GM23248 (cell line): ENCODE results near the gene DNAAF9. TPM values are rescaled to one million over a fixed set of nuclear protein-coding genes. Genes with fewer than 3 reads are reported as not detected.

Experiments
- DNase-seq: peaks from one replicate; pipeline ENCODE4 v3.0.0-alpha.2; 2015
- H2AFZ ChIP-seq: fragments of 200-600 bp; sonication (generic); 2 replicates; pipeline ENCODE4 v1.6.1; 2016; ENCODE audit warnings: antibody characterized with exemption
- H3F3A ChIP-seq: fragments of 200-600 bp; sonication (generic); 2 replicates; pipeline ENCODE4 v1.6.1; 2016; ENCODE audit warnings: mild to moderate bottlenecking, antibody characterized with exemption, mixed run types; ENCODE audit not compliant: insufficient read depth
- H3K27ac ChIP-seq: fragments of 200-600 bp; sonication (generic); 2 replicates; pipeline ENCODE4 v1.5.1; 2016; ENCODE audit warnings: mild to moderate bottlenecking
- H3K27me3 ChIP-seq: fragments of 200-600 bp; sonication (generic); replicated peaks from 2 replicates; pipeline ENCODE4 v1.6.1; 2016; ENCODE audit warnings: mild to moderate bottlenecking; ENCODE audit not compliant: insufficient read depth
- H3K36me3 ChIP-seq: fragments of 200-600 bp; sonication (generic); 2 replicates; pipeline ENCODE4 v1.6.1; 2016; ENCODE audit warnings: low read depth, mild to moderate bottlenecking
- H3K4me1 ChIP-seq: fragments of 200-600 bp; sonication (generic); 2 replicates; pipeline ENCODE4 v1.6.1; 2016; ENCODE audit warnings: mild to moderate bottlenecking; ENCODE audit not compliant: insufficient read depth
- H3K4me2 ChIP-seq: fragments of 200-600 bp; sonication (generic); one replicate; pipeline ENCODE4 v1.6.1; 2016; ENCODE audit warnings: mild to moderate bottlenecking; ENCODE audit not compliant: unreplicated experiment
- H3K4me3 ChIP-seq: fragments of 200-600 bp; sonication (generic); 2 replicates; pipeline ENCODE4 v1.5.1; 2016; ENCODE audit warnings: mild to moderate bottlenecking
- H3K79me2 ChIP-seq: fragments of 200-600 bp; sonication (generic); 2 replicates; pipeline ENCODE4 v1.6.1; 2016; ENCODE audit warnings: mild to moderate bottlenecking; ENCODE audit not compliant: insufficient read depth
- H3K9ac ChIP-seq: fragments of 200-600 bp; sonication (generic); 2 replicates; pipeline ENCODE4 v1.6.1; 2016; ENCODE audit warnings: mild to moderate bottlenecking
- H3K9me2 ChIP-seq: fragments of 200-600 bp; sonication (generic); 2 replicates; pipeline ENCODE4 v1.6.1; 2016; ENCODE audit warnings: mixed run types, mild to moderate bottlenecking, moderate library complexity; ENCODE audit not compliant: insufficient read depth
- H3K9me3 ChIP-seq: fragments of 200-600 bp; sonication (generic); one replicate; pipeline ENCODE4 v1.6.1; 2017; ENCODE audit warnings: low read depth
- H4K20me1 ChIP-seq: fragments of 200-600 bp; sonication (generic); 2 replicates; pipeline ENCODE4 v1.6.0; 2016; ENCODE audit not compliant: insufficient read depth
- EZH2 ChIP-seq: fragments of 200-600 bp; sonication (generic); IDR thresholded peaks from 2 replicates; pipeline ENCODE4 v1.6.1; 2018; ENCODE audit warnings: antibody characterized with exemption, mild to moderate bottlenecking; ENCODE audit not compliant: insufficient read depth, poor library complexity, severe bottlenecking
- EZH2phosphoT487 ChIP-seq: fragments of 200-600 bp; sonication (generic); IDR thresholded peaks from 2 replicates; pipeline ENCODE4 v1.6.1; 2018; ENCODE audit warnings: antibody characterized with exemption, moderate library complexity, mild to moderate bottlenecking, low read depth; ENCODE audit not compliant: insufficient read depth
- WGBS, 2 experiments: methylation state at CpG; one replicate each; pipeline ENCODE4 v1.1.6; 2015 to 2017; ENCODE audit warnings: low lambda C conversion rate in 2 of 2, low coverage in 1 of 2; ENCODE audit errors: missing lambda C conversion rate in 2 of 2; 5-methylcytosine and 5-hydroxymethylcytosine counted together
- in situ Hi-C: fragments of 300-500 bp; cut with MboI; formaldehyde crosslinking; loops from 2 replicates; pipeline ENCODE4 v1.15.0; 2020
- polyA plus RNA-seq: library from polyadenylated mRNA; unstranded; fragments of >200 nt; fragmentation: Nextera tagmentation; extraction: Ambion mirVana; gene quantifications from 2 replicates; pipeline ENCODE4 v1.2.1, GENCODE V29; 2016
- total RNA-seq: library from RNA; depleted of rRNA; stranded (reverse); fragments of >200 nt; shearing (Covaris generic); gene quantifications from 2 replicates; pipeline ENCODE4 v1.2.3, GENCODE V29; 2014

Gene DNAAF9
- total and polyA plus RNA-seq, 2 experiments from 2014 or later, result 4.6 to 12.4 TPM

DNA sequence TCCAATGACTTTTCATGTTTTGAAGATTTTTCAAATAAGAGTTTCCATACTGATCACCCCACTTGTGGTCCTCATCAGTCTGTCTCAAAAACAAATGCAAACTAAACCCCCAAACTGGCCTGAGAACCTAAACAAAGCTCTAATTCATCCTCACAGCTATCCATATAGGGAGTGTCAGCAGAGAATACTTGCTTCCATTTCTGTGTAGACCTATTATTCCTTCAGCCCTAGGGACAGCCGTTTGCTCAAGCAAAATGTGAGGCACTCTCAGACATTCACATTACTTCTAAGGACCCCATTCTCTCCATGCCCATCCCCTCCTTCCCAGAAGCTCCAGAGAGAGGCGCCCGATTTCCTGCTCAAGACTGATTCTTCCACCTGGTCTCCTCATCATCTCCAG is 24.6 kb downstream of the DNAAF9 start:
- no peak overlapping the region for H3K9ac ChIP-seq
- peaks cover 24% of the 10 kb centered on the region; the same call in 1 of the 2 replicates for H4K20me1 ChIP-seq
- in situ Hi-C loops, result no loop called here
- no peaks in the 10 kb centered on the region for H3K4me1 ChIP-seq
- no peak overlapping the region for H3K4me3 ChIP-seq
- no peak for DNase-seq
- TF ChIP-seq EZH2phosphoT487 (no peak), EZH2 (no peak)
- WGBS, 2 experiments, result 96 to 97% methylated on average over 3 of the region's 3 CpGs
- no peak overlapping the region for H2AFZ ChIP-seq
- H3K27me3 ChIP-seq, result no peaks in the 10 kb centered on the region
- H3K9me3 ChIP-seq, result no peaks in the 10 kb centered on the region
- H3K4me2 ChIP-seq, result no peak overlapping the region
- H3F3A ChIP-seq, result 0 out of 2 replicates have a peak, but pooled peaks cover 5% of the 10 kb centered on the region
- H3K9me2 ChIP-seq, result no peaks in the 10 kb centered on the region
- peaks cover 94% of the 10 kb centered on the region for H3K79me2 ChIP-seq
- H3K36me3 ChIP-seq, result peaks cover 15% of the 10 kb centered on the region; the same call in 1 of the 2 replicates
- no peak overlapping the region for H3K27ac ChIP-seq

DNA sequence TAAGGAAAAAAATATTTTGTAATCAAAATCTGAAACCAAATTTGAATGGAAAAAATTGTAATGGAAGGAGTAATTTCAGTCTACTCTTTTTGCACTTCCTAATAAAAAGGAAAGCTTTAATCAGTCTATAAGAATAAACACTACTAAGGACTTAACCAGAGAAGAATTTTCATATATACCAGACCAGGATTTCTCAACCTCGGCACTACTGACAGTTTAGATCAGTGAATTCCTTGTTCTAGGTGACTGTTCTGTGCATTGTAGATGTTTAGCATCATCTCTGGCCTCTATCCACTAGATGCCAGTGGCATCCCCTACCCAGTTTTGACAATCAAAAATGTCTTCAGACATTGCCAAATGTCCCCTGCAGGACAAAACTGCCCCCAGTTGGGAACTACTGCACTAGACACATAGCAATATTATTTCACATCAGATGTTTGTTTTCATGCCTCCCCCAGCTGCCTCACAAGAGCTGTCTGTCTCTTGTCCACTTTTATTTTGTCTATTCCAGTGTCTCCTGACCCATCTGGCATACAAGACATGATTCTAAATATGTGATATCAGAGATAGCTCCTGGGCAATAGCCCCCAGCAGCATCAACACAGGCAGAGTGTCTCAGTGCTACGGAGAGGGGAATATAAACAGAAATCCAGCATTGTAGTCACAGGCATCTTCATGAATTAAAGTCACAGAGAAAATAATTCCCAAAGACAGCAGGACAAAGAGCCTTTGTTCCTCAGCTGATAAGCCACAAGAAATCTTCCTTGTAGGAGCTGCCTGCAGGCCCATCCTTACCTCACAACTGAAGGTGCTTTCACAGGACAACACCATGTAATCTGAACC is 27.0 kb downstream of the DNAAF9 start:
- no peaks in the 10 kb centered on the region for H3K4me1 ChIP-seq
- in situ Hi-C loops, result no loop called here
- TF ChIP-seq EZH2phosphoT487 (no peak), EZH2 (no peak)
- H3K9me3 ChIP-seq, result no peaks in the 10 kb centered on the region
- H3K27ac ChIP-seq, result no peak overlapping the region
- WGBS, 2 experiments, result 56 to 62% methylated on average over 2 of the region's 2 CpGs
- peaks cover 85% of the 10 kb centered on the region for H3K79me2 ChIP-seq
- H2AFZ ChIP-seq, result no peak overlapping the region
- DNase-seq, result no peak
- peaks cover 15% of the 10 kb centered on the region; the same call in 1 of the 2 replicates for H4K20me1 ChIP-seq
- no peak overlapping the region for H3K4me2 ChIP-seq
- 0 out of 2 replicates have a peak, but pooled peaks cover 5% of the 10 kb centered on the region for H3F3A ChIP-seq
- H3K9me2 ChIP-seq, result no peaks in the 10 kb centered on the region
- H3K9ac ChIP-seq, result no peak overlapping the region
- no peaks in the 10 kb centered on the region for H3K27me3 ChIP-seq
- no peak overlapping the region for H3K4me3 ChIP-seq
- H3K36me3 ChIP-seq, result peaks cover 31% of the 10 kb centered on the region

DNA sequence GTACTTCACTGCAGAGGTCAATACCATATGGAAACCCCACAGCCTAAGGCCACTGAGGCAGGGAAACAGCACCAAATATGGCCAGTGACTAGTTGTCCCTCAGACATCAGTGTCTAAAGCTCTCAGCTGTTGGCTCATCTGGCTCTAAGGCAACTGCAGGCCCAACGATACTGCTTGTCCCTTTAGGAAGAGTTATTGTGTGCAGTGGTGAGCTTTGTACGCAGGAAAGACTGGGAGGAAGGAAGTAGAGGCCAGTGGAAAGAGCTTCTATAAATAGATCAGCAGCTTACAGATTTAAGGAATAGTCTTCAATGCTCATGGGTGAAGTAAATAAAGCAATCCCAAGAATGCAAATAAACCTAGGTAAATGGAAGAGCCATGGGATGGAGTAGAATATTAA is 29.3 kb downstream of the DNAAF9 start:
- no peaks in the 10 kb centered on the region; the same call in 1 of the 2 replicates for H4K20me1 ChIP-seq
- H3K79me2 ChIP-seq, result peaks cover 62% of the 10 kb centered on the region
- no peak overlapping the region for H3K4me2 ChIP-seq
- no peaks in the 10 kb centered on the region for H3K9me2 ChIP-seq
- no peak overlapping the region for H3K4me3 ChIP-seq
- H3K4me1 ChIP-seq, result no peaks in the 10 kb centered on the region
- H3K27me3 ChIP-seq, result no peaks in the 10 kb centered on the region
- H3K9me3 ChIP-seq, result no peaks in the 10 kb centered on the region
- H3K9ac ChIP-seq, result no peak overlapping the region
- 65 to 79% methylated on average over 2 of the region's 2 CpGs for WGBS, 2 experiments
- no peak for DNase-seq
- in situ Hi-C loops, result no loop called here
- TF ChIP-seq EZH2, result no peak
- no peak for TF ChIP-seq EZH2phosphoT487
- no peak overlapping the region for H3K27ac ChIP-seq
- H2AFZ ChIP-seq, result no peak overlapping the region
- peaks cover 51% of the 10 kb centered on the region for H3K36me3 ChIP-seq
- H3F3A ChIP-seq, result 0 out of 2 replicates have a peak, but pooled peaks cover 5% of the 10 kb centered on the region

DNA sequence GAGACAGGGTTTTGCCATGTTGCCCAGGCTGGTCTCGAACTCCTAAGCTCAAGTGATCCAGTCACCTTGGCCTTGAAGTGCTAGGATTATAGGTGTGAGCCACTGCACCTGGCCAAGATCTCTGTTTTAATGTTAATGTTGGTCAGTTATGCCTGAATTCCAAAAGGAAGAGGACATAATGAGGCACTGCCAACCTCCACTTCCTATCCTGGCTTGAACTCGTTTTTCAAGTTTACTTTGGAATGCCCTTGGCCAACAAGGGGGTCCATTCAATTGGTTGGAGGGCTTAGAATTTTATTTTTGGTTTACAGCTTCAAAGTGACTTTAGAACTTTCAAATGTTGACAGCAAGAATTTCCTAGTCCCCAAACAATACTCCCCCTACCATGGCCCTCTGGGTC is 29.8 kb downstream of the DNAAF9 start:
- H3F3A ChIP-seq, result 0 out of 2 replicates have a peak, but pooled peaks cover 5% of the 10 kb centered on the region
- WGBS, 2 experiments, result 69 to 74% methylated on average over 2 of the region's 2 CpGs
- in situ Hi-C loops, result no loop called here
- DNase-seq, result no peak
- H2AFZ ChIP-seq, result no peak overlapping the region
- H3K36me3 ChIP-seq, result peaks cover 55% of the 10 kb centered on the region
- H3K27ac ChIP-seq, result no peak overlapping the region
- no peak overlapping the region for H3K4me2 ChIP-seq
- no peaks in the 10 kb centered on the region for H3K27me3 ChIP-seq
- H3K79me2 ChIP-seq, result peaks cover 57% of the 10 kb centered on the region
- H3K4me3 ChIP-seq, result no peak overlapping the region
- H3K4me1 ChIP-seq, result no peaks in the 10 kb centered on the region
- no peaks in the 10 kb centered on the region for H3K9me3 ChIP-seq
- H3K9me2 ChIP-seq, result no peaks in the 10 kb centered on the region
- H3K9ac ChIP-seq, result no peak overlapping the region
- H4K20me1 ChIP-seq, result no peaks in the 10 kb centered on the region; the same call in 1 of the 2 replicates
- TF ChIP-seq EZH2phosphoT487 (no peak), EZH2 (no peak)
